HCT116 (cell line): ENCODE data around the gene GAB2. TPM values are rescaled to one million over a fixed set of nuclear protein-coding genes. Genes with fewer than 3 reads are reported as not detected.

ENCODE experiments used
- ATAC-seq: fragments of 200-7000 bp; cut with Tn5 transposase; 2 replicates; pipeline ENCODE4 v1.9.1; 2020; ENCODE audit warnings: mild to moderate bottlenecking, moderate library complexity
- BruUV-seq: library from RNA; stranded (reverse); fragments of 400-500 nt; replicated peaks from 2 replicates; lab custom pipeline; 2021; lab: Mats Ljungman, UMichigan
- CTCF ChIA-PET: fragments of 300-600 bp; sonication (Branson Sonifier 250); formaldehyde crosslinking; loops from one replicate; lab custom pipeline; 2021; ENCODE audit warnings: antibody characterized with exemption; lab: Charles Lee
- POLR2A ChIA-PET: fragments of 300-600, 350-600 bp; sonication (Branson Sonifier 250); formaldehyde crosslinking; loops from one replicate; lab custom pipeline; 2021; ENCODE audit warnings: antibody characterized with exemption; lab: Charles Lee
- RAD21 ChIA-PET, 2 experiments: fragments of 300-600 bp; sonication (Branson Sonifier 250); formaldehyde crosslinking; loops; one replicate each; lab custom pipeline; 2023; ENCODE audit warnings: low total read pairs in 2 of 2; ENCODE audit not compliant: uncharacterized antibody in 2 of 2, unreplicated experiment in 2 of 2, low non-redundant PET in 1 of 2; lab: Charles Lee
- DNase-seq: peaks from one replicate; pipeline ENCODE4 v3.0.0-alpha.2; 2010; ENCODE audit warnings: low read depth, low spot score
- H2AFZ ChIP-seq: fragments of 200-600 bp; shearing (Covaris generic), sonication (generic); 2 replicates; pipeline ENCODE4 v1.6.1; 2017; ENCODE audit warnings: low read depth, mixed run types, mixed read lengths, antibody characterized with exemption, low read length; ENCODE audit not compliant: poor library complexity, severe bottlenecking
- H3K27ac ChIP-seq: 2 replicates; pipeline ENCODE4 v1.5.1; 2012; ENCODE audit warnings: low read depth, low read length
- H3K27me3 ChIP-seq: fragments of 200-600 bp; sonication (generic); 2 replicates; pipeline ENCODE4 v1.6.1; 2016; ENCODE audit warnings: mixed run types, low read length, mixed read lengths; ENCODE audit not compliant: insufficient read depth
- H3K36me3 ChIP-seq, 2 experiments: fragments of 200-500 bp in 1 of 2; fragments of 200-600 bp in 1 of 2; sonication (Bioruptor generic) in 1 of 2; sonication (generic) in 1 of 2; 2 replicates each; pipeline versions ENCODE4 v1.5.1 to v1.6.1; 2014 to 2016; ENCODE audit warnings: low read length in 2 of 2, inconsistent platforms in 1 of 2, mixed read lengths in 1 of 2, mixed run types in 1 of 2; ENCODE audit not compliant: insufficient read depth in 2 of 2, control insufficient read depth in 1 of 2
- H3K4me1 ChIP-seq, 2 experiments: fragments of 200-600 bp in 1 of 2; sonication (generic) in 1 of 2; 2 replicates each; pipeline versions ENCODE4 v1.5.1 to v1.6.1; 2012 to 2017; ENCODE audit warnings: low read length in 2 of 2, inconsistent platforms in 1 of 2, mild to moderate bottlenecking in 1 of 2, mixed read lengths in 1 of 2, mixed run types in 1 of 2, moderate library complexity in 1 of 2; ENCODE audit not compliant: insufficient read depth in 2 of 2, control insufficient read depth in 1 of 2
- H3K4me2 ChIP-seq: fragments of 200-600 bp; sonication (generic); 2 replicates; pipeline ENCODE4 v1.6.1; 2017; ENCODE audit warnings: mixed run types, low read length, mixed read lengths
- H3K4me3 ChIP-seq, 2 experiments: fragments of 200-600 bp in 1 of 2; sonication (generic) in 1 of 2; replicated peaks in 1 of 2; 2 replicates each; pipeline ENCODE4 v1.5.1; 2011 to 2016; ENCODE audit warnings: low read length in 2 of 2, control low read depth in 1 of 2, low read depth in 1 of 2, mild to moderate bottlenecking in 1 of 2, mixed read lengths in 1 of 2, mixed run types in 1 of 2
- H3K79me2 ChIP-seq: fragments of 200-600 bp; sonication (generic); 2 replicates; pipeline ENCODE4 v1.6.1; 2017; ENCODE audit warnings: mild to moderate bottlenecking, mixed run types, low read length, moderate library complexity, mixed read lengths; ENCODE audit not compliant: insufficient read depth
- H3K9ac ChIP-seq: fragments of 200-600 bp; sonication (generic); 2 replicates; pipeline ENCODE4 v1.6.1; 2016; ENCODE audit warnings: low read length, mixed read lengths
- H3K9me2 ChIP-seq: fragments of 200-600 bp; sonication (generic), shearing (Covaris generic); 2 replicates; pipeline ENCODE4 v1.6.1; 2017; ENCODE audit warnings: mixed run types, mild to moderate bottlenecking, moderate library complexity; ENCODE audit not compliant: insufficient read depth
- H3K9me3 ChIP-seq, 2 experiments: fragments of 200-500 bp in 1 of 2; fragments of 200-600 bp in 1 of 2; sonication (Bioruptor generic) in 1 of 2; sonication (generic) in 1 of 2; 2 replicates each; pipeline ENCODE4 v1.6.1; 2014 to 2017; ENCODE audit warnings: low read length in 2 of 2, mixed read lengths in 2 of 2, inconsistent platforms in 1 of 2, low read depth in 1 of 2, mild to moderate bottlenecking in 1 of 2, mixed run types in 1 of 2, moderate library complexity in 1 of 2; ENCODE audit not compliant: control insufficient read depth in 1 of 2, insufficient read depth in 1 of 2
- H4K20me1 ChIP-seq: fragments of 200-600 bp; sonication (generic), shearing (Covaris generic); 2 replicates; pipeline ENCODE4 v1.6.1; 2017; ENCODE audit warnings: mixed run types, mild to moderate bottlenecking, moderate library complexity; ENCODE audit not compliant: insufficient read depth
- ATF3 ChIP-seq: IDR thresholded peaks from 2 replicates; pipeline ENCODE4 v1.6.1; 2012
- CBX3 ChIP-seq: IDR thresholded peaks from 2 replicates; pipeline ENCODE4 v1.6.1; 2012; ENCODE audit warnings: low read depth
- CEBPB ChIP-seq: IDR thresholded peaks from 2 replicates; pipeline ENCODE4 v1.6.1; 2012; ENCODE audit warnings: low read depth
- EGR1 ChIP-seq: IDR thresholded peaks from 2 replicates; pipeline ENCODE4 v1.6.1; 2012; ENCODE audit warnings: low read depth
- ELF1 ChIP-seq: IDR thresholded peaks from 2 replicates; pipeline ENCODE4 v1.6.1; 2012; ENCODE audit warnings: low read depth, borderline replicate concordance
- EZH2phosphoT487 ChIP-seq: fragments of 200-600 bp; IDR thresholded peaks from 2 replicates; pipeline ENCODE4 v1.6.1; 2018; ENCODE audit warnings: antibody characterized with exemption, borderline replicate concordance
- FOSL1 ChIP-seq: IDR thresholded peaks from 2 replicates; pipeline ENCODE4 v1.6.1; 2012; ENCODE audit warnings: low read depth
- MAX ChIP-seq: IDR thresholded peaks from 2 replicates; pipeline ENCODE4 v1.6.1; 2012
- POLR2A ChIP-seq: IDR thresholded peaks from 2 replicates; pipeline ENCODE4 v1.7.0; 2011; ENCODE audit warnings: borderline replicate concordance; ENCODE audit not compliant: insufficient read depth, insufficient read length; ENCODE audit errors: extremely low read depth
- POLR2AphosphoS5 ChIP-seq: IDR thresholded peaks from 2 replicates; pipeline ENCODE4 v1.6.1; 2011; ENCODE audit warnings: mild to moderate bottlenecking, low read depth, low read length, moderate library complexity
- RAD21 ChIP-seq: IDR thresholded peaks from 2 replicates; pipeline ENCODE4 v1.6.1; 2012; ENCODE audit warnings: low read depth, mild to moderate bottlenecking
- REST ChIP-seq: IDR thresholded peaks from 2 replicates; pipeline ENCODE4 v1.6.1; 2012; ENCODE audit warnings: low read depth
- SRF ChIP-seq: IDR thresholded peaks from 2 replicates; pipeline ENCODE4 v1.6.1; 2012; ENCODE audit warnings: low read depth
- TCF7L2 ChIP-seq: IDR thresholded peaks from 2 replicates; pipeline ENCODE4 v1.7.0; 2011; ENCODE audit warnings: borderline replicate concordance, inconsistent platforms; ENCODE audit not compliant: insufficient read depth, insufficient read length; ENCODE audit errors: extremely low read depth
- ZFX ChIP-seq: fragments of 450-650 bp; IDR thresholded peaks from 2 replicates; pipeline ENCODE4 v1.6.1; 2017
- ZNF274 ChIP-seq: fragments of 200-500 bp; sonication (Bioruptor generic); IDR thresholded peaks from 2 replicates; pipeline ENCODE4 v1.6.1; 2014; ENCODE audit warnings: mild to moderate bottlenecking, low read depth, low read length, inconsistent platforms
- intact Hi-C: fragments of 100-400 bp; cut with micrococcal nuclease; formaldehyde crosslinking; loops from 2 replicates; pipeline ENCODE4 v1.10.0; 2022
- total RNA-seq: library from RNA; stranded (reverse); gene quantifications from one replicate; pipeline ENCODE4 v1.2.1, GENCODE V29; 2021; ENCODE audit not compliant: unreplicated experiment

The GAB2 gene
- total RNA-seq, 1 experiment from 2014 or later = 1.9 TPM

GRCh38 chr11:78213526-78214330 is 203.9 kb downstream of the GAB2 start:
- H4K20me1 ChIP-seq = no peaks in the 10 kb centered on the region
- peaks cover 0 to 10% of the 10 kb centered on the region in 2 experiments; a peak in 1 of 4 replicates for H3K36me3 ChIP-seq
- H3K4me1 ChIP-seq = peaks cover 0 to 7% of the 10 kb centered on the region in 2 experiments; a peak in 2 of 4 replicates
- ATAC-seq (no peak), DNase-seq (no peak)
- no peaks in the 10 kb centered on the region for H3K9me2 ChIP-seq
- H3K9me3 ChIP-seq = no peaks in the 10 kb centered on the region
- H2AFZ ChIP-seq = no peak overlapping the region
- no peaks in the 10 kb centered on the region for H3K27me3 ChIP-seq
- H3K9ac ChIP-seq = no peak overlapping the region
- TF ChIP-seq RAD21 (no peak), ZFX (no peak), POLR2A (no peak), CEBPB (no peak), TCF7L2 (no peak), FOSL1 (no peak), MAX (no peak), POLR2AphosphoS5 (no peak), EGR1 (no peak), CBX3 (no peak), ATF3 (no peak), EZH2phosphoT487 (no peak), SRF (no peak), ELF1 (no peak), ZNF274 (no peak), REST (no peak)
- ChIA-PET CTCF (no interaction called here), RAD21 (no interaction called here), POLR2A (no interaction called here)
- intact Hi-C loops = no loop called here
- H3K4me2 ChIP-seq = no peak overlapping the region
- H3K4me3 ChIP-seq = no peak overlapping the region
- BruUV-seq = no TSS peak
- no peak overlapping the region for H3K27ac ChIP-seq
- H3K79me2 ChIP-seq = no peaks in the 10 kb centered on the region
